Heart left ventricle (tissue), 16 donors: ENCODE results near the gene H6PD. TPM values are rescaled to one million over a fixed set of nuclear protein-coding genes. Genes with fewer than 3 reads are reported as not detected.

Source experiments
- ATAC-seq, 4 donors: fragments of 200-7000 bp; cut with Tn5 transposase; one replicate each; pipeline ENCODE4 v1.9.1; 2020 to 2022; ENCODE audit warnings: moderate library complexity in 4 of 4, mild to moderate bottlenecking in 3 of 4, moderate number of reproducible peaks in 1 of 4
- DNase-seq, 5 donors: peaks; one replicate each; pipeline ENCODE4 v3.0.0-alpha.2; 2020
- H3K27ac ChIP-seq, 12 donors: fragments of 200-600 bp; sonication (generic) in 4 of 12; one replicate each; pipeline versions ENCODE4 v1.5.0 to v1.8.0; 2016 to 2022; ENCODE audit warnings: mild to moderate bottlenecking in 2 of 12
- H3K27me3 ChIP-seq, 9 donors: fragments of 200-600 bp; sonication (generic) in 2 of 9; one replicate each; pipeline versions ENCODE4 v1.5.1 to v1.8.0; 2016 to 2022; ENCODE audit warnings: mild to moderate bottlenecking in 3 of 9
- H3K36me3 ChIP-seq, 9 donors: fragments of 200-600 bp; sonication (generic) in 2 of 9; one replicate each; pipeline versions ENCODE4 v1.5.0 to v1.8.0; 2018 to 2022; ENCODE audit warnings: mild to moderate bottlenecking in 2 of 9
- H3K4me1 ChIP-seq, 12 donors: fragments of 200-600 bp; sonication (generic) in 4 of 12; one replicate each; pipeline versions ENCODE4 v1.5.0 to v1.8.0; 2016 to 2022; ENCODE audit warnings: mild to moderate bottlenecking in 3 of 12
- H3K4me3 ChIP-seq, 12 donors: fragments of 200-600 bp; sonication (generic) in 4 of 12; one replicate each; pipeline versions ENCODE4 v1.5.0 to v1.8.0; 2017 to 2022; ENCODE audit warnings: mild to moderate bottlenecking in 9 of 12, moderate library complexity in 4 of 12
- H3K9me3 ChIP-seq, 12 donors: fragments of 200-600 bp; sonication (generic) in 4 of 12; one replicate each; pipeline versions ENCODE4 v1.5.0 to v1.8.0; 2016 to 2022; ENCODE audit warnings: mild to moderate bottlenecking in 1 of 12
- POLR2A ChIP-seq, 2 donors: fragments of 450-650 bp; IDR thresholded peaks; one replicate each; pipeline ENCODE4 v1.6.1; 2017; ENCODE audit warnings: antibody characterized with exemption in 2 of 2, mild to moderate bottlenecking in 2 of 2, moderate library complexity in 2 of 2
- WGBS, 4 donors: extraction: QIAGEN DNeasy Blood & Tissue Kit in 2 of 4; methylation state at CpG; one replicate each; pipeline versions ENCODE4 v1.1.5 to v1.1.7; 2013 to 2018; 5-methylcytosine and 5-hydroxymethylcytosine counted together
- intact Hi-C, 10 donors: fragments of 100-400 bp; cut with DNase I; formaldehyde crosslinking; loops; one replicate each; pipeline versions ENCODE4 v1.11.1 to v1.14.2; 2022
- long read RNA-seq, 3 donors: library from polyadenylated mRNA; unstranded; transcript quantifications; one replicate each; pipeline ENCODE4 v2.0.0, GENCODE V29; 2020 to 2021
- polyA plus RNA-seq, 2 donors: library from polyadenylated mRNA; stranded (reverse); fragments of 200-250 nt; gene quantifications; one replicate each; pipeline ENCODE4 v1.2.3, GENCODE V29; 2013
- total RNA-seq, 9 donors: library from RNA; depleted of rRNA in 2 of 9; stranded (reverse); fragments of >200 nt in 2 of 9; fragmentation: NEBNext Ultra II Directional in 3 of 9; extraction: Animal tissue kit (Norgen Biotek cat#: 25700) in 3 of 9; gene quantifications; one replicate each; pipeline versions ENCODE4 v1.1.0 to v1.2.4, GENCODE V29; 2016 to 2023
- TF ChIP-seq, protein P1 (sequence below), 12 donors: fragments of 200-600 bp; sonication (generic) in 4 of 12; IDR thresholded peaks; one replicate each; pipeline versions ENCODE4 v1.5.0 to v1.8.0; 2018 to 2022; ENCODE audit warnings: antibody characterized with exemption in 12 of 12, mild to moderate bottlenecking in 5 of 12
- donor health status: ischemic (EF 13 %, LVEDD 7.1; RV severe dilation, severe dysfunction).
- donor health status: healthy with polysubstance abuse.
- donor health status: DM: no; HTN: yes; CAD: no.
- donor health status: DM: no; HTN: no; CAD: no.
- donor health status: ischemic (EF 25% LVEDD 6.9; RV normal size, moderate dysfunction).
- donor health status: ischemic (EF 25% LVEDD 5.7; RV mildly dilated, moderate dysfunction).
- donor health status: healthy.
- donor health status: DM: yes; HTN: yes; CAD: no.
- donor health status: ischemic (EF 35%, LVEDD 5.7; RV mildly dilated, moderate dysfunction).
- donor health status: nonischemic (EF 11% LVEDD 7.7; RV severe dilation, severe dysfunction).
- donor health status: DM: yes; HTN: yes; CAD: no.
- donor health status: PGD.
- donor health status: ischemic (EF 29% LVEDD 5.4; RV normal size, mild dysfunction).
- donor health status: nonischemic (EF 23%, LVEDD 6.1; RV moderate dilation, normal function).

The H6PD gene, protein sequence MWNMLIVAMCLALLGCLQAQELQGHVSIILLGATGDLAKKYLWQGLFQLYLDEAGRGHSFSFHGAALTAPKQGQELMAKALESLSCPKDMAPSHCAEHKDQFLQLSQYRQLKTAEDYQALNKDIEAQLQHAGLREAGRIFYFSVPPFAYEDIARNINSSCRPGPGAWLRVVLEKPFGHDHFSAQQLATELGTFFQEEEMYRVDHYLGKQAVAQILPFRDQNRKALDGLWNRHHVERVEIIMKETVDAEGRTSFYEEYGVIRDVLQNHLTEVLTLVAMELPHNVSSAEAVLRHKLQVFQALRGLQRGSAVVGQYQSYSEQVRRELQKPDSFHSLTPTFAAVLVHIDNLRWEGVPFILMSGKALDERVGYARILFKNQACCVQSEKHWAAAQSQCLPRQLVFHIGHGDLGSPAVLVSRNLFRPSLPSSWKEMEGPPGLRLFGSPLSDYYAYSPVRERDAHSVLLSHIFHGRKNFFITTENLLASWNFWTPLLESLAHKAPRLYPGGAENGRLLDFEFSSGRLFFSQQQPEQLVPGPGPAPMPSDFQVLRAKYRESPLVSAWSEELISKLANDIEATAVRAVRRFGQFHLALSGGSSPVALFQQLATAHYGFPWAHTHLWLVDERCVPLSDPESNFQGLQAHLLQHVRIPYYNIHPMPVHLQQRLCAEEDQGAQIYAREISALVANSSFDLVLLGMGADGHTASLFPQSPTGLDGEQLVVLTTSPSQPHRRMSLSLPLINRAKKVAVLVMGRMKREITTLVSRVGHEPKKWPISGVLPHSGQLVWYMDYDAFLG
- total RNA-seq (10 to 100 TPM; 16.0 to 54.5 (median 27.9) TPM), polyA plus RNA-seq (10 to 100 TPM; 11.0 to 15.7 TPM)
- long read RNA-seq, donor 1, partial matches to known transcripts: 2 of 55 reads
- long read RNA-seq, donor 1, other reads (novel, unspliced or antisense): 53 of 55 reads
- long read RNA-seq, donor 2, partial matches to known transcripts: 25 of 50 reads
- long read RNA-seq, donor 2, other reads (novel, unspliced or antisense): 24 of 50 reads
- long read RNA-seq, donor 3, full-length matches to known transcripts: 1 of 34 reads
- long read RNA-seq, donor 3, partial matches to known transcripts: 2 of 34 reads
- long read RNA-seq, donor 3, other reads (novel, unspliced or antisense): 31 of 34 reads

DNA sequence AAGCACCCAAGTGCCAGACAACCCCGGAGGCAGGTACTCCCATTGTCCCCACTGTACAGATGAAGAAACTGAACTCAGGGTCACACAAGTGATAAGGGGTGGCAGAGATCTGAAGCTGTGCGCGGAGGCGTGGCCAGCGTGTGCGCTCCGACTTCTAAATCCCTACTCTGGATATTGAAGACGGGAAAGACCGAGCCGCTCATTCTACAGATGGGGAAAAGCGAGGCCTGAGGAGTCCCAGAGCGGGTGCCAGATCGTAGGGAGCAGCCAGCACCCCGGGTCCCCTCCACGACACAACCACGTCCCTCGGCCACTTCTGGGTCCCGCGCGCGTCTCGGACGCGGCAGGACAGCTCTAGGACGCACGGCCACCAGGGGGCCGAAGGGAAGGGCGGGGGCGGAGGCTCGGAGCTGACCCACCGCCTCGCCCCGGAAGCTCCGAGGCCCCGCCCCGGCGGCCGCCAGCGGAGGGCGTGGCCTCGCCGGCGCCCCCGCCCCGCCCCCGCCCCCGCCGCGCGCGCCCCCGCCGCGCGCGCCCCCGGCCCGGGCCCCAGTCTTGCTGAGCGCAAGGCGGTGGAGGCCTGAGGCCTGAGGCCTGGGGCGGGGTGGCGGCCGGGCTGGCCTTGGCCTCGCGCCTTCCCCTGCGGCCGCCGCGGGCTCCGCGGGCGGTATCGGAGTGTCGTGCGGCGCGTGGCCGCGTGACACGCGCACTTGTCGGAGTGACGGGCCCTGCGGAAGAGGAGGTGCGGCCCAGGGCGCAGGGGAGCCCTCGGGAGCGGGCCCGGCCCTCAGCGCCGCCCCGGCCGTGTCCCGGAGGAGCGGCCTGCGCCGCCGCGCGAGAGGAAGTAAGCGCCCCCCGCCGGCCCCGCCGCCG is at the start of gene H6PD:
H6PD (plus strand) TSS at position 552 of the 873 bp plus-strand sequence. CDS start 10,161 bp downstream, outside the sequence.
- Histone ChIP-seq H3K4me3 (peak within 1 kb of the TSS; percentile 59 to 88 (median 72)), H3K36me3 (no peaks in the 10 kb centered on the region), H3K27ac (peak within 1 kb of the TSS; percentile 88 to 99 (median 95)), H3K27me3 (no peaks in the 10 kb centered on the region), H3K4me1 (peaks cover 15 to 61% (median 43%) of the 10 kb centered on the region in 12 donors), H3K9me3 (no peaks in the 10 kb centered on the region)
- intact Hi-C loops: no loop called here
- peak; percentile 65 to 84 (median 82) for ATAC-seq
- WGBS, 4 donors: 1 to 12% (median 3%) methylated on average over 29 to 106 of the region's 106 CpGs
- DNase-seq: peak; percentile 88 to 95 (median 90)
- TF ChIP-seq POLR2A (IDR thresholded peaks at IDR 0.05): peak; percentile 23 to 65
- TF ChIP-seq, protein P1, sequence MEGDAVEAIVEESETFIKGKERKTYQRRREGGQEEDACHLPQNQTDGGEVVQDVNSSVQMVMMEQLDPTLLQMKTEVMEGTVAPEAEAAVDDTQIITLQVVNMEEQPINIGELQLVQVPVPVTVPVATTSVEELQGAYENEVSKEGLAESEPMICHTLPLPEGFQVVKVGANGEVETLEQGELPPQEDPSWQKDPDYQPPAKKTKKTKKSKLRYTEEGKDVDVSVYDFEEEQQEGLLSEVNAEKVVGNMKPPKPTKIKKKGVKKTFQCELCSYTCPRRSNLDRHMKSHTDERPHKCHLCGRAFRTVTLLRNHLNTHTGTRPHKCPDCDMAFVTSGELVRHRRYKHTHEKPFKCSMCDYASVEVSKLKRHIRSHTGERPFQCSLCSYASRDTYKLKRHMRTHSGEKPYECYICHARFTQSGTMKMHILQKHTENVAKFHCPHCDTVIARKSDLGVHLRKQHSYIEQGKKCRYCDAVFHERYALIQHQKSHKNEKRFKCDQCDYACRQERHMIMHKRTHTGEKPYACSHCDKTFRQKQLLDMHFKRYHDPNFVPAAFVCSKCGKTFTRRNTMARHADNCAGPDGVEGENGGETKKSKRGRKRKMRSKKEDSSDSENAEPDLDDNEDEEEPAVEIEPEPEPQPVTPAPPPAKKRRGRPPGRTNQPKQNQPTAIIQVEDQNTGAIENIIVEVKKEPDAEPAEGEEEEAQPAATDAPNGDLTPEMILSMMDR (IDR thresholded peaks at IDR 0.05): peak; percentile 56 to 79 (median 70)

DNA sequence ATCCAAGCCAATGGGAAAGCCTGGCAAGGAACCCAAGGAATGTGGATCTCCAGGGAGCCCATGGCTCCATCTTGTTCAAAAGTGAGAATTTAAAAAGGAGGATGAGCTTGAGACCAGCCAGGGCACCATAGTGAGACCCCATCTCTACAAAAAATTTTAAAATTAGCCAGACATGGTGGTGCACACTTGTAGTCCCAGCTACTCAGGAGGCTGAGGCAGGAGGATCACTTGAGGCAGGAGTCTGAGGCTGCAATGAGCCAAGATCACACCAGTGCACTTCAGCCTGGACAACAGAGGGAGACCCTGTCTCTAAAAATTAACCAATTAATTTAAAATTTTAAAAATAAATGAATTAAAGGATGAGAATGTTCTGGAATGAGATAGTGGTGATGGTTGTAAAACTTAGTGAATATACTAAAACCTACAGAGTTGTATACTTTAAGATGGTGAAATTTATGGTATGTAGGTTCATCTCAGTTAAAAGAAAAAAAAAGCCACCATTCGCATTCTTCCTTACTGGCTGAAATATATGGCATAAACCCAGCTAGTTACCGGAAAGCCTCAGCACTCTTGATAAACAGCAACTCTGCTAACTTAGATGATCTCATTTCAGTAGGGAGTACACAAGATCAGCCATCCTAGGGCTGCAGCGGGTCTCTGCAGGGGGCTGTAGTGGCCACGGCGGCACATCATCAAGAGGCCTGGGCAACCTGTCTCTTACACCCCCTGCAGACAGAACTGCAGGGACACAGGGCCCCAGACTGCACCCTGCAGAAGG is 48.3 kb upstream of the H6PD start:
- Histone ChIP-seq H3K9me3 (no peaks in the 10 kb centered on the region), H3K27ac (no peak overlapping the region), H3K27me3 (peaks cover 0 to 20% (median 0%) of the 10 kb centered on the region in 9 donors), H3K4me3 (no peak overlapping the region), H3K4me1 (peaks cover 0 to 25% (median 7%) of the 10 kb centered on the region in 12 donors), H3K36me3 (no peaks in the 10 kb centered on the region)
- WGBS, 4 donors: 67 to 73% (median 70%) methylated on average over 5 of the region's 5 CpGs
- no peak for TF ChIP-seq POLR2A (IDR thresholded peaks at IDR 0.05)
- TF ChIP-seq, protein P1 (IDR thresholded peaks at IDR 0.05): no peak
- ATAC-seq: no peak
- intact Hi-C loops: no loop called here
- no peak for DNase-seq

DNA sequence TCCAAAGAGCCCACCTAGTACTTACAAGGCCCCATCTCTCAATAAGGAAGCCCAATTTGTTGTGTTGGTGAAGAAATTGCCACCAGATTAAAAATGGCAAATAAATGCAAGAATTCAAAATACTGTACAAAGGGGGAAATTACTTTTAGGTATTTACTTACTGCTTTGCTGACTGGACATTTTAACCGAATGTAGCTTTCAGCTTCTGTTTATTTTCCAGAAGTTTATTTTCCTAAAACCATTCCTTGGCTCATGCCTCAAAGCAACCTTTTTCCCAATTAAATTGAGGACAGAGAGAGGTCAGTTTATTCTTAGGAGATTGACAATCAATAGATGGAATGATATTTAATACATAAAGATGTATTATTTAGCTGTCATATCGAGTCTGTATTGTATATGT is 47.6 kb upstream of the H6PD start:
- DNase-seq (no peak), ATAC-seq (no peak)
- peaks cover 0 to 18% (median 6%) of the 10 kb centered on the region in 12 donors for H3K4me1 ChIP-seq
- no peaks in the 10 kb centered on the region for H3K9me3 ChIP-seq
- WGBS, 4 donors: 74 to 86% (median 81%) methylated on average over 2 of the region's 2 CpGs
- intact Hi-C loops: no loop called here
- H3K4me3 ChIP-seq: no peak overlapping the region
- peaks cover 0 to 18% (median 0%) of the 10 kb centered on the region in 9 donors for H3K27me3 ChIP-seq
- H3K36me3 ChIP-seq: no peaks in the 10 kb centered on the region
- no peak for TF ChIP-seq POLR2A (IDR thresholded peaks at IDR 0.05)
- TF ChIP-seq, protein P1 (IDR thresholded peaks at IDR 0.05): no peak
- no peak overlapping the region for H3K27ac ChIP-seq
